ENCODE results near the gene ROBO1. TPM values are rescaled to one million over a fixed set of nuclear protein-coding genes. Genes with fewer than 3 reads are reported as not detected.

Gene ROBO1
- polyA plus RNA-seq, 1 donor (not counting 4 experiments of a cell fraction or from before 2014, with no cell fraction given): 27.1 TPM

DNA sequence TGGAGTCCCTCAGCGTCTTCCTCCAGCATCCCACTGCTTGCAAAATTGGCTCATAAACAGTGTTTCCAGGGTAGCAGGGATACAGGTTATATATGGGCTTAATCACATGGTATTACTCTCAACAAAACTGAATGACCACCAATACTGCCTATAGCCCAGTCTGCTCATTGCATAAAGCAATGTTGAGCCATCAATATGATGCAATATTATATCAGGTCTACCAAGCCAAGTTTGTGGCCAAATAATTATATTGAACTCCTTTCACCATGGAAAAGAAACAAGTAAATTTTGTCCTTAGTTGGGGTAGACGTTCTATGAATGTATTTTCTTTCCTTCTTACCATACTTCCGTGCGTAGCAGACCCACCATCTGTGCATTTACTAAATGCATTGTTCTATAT is 652.3 kb downstream of the ROBO1 start:
- DNase-seq (ENCODE audit: low read depth, low spot score) (no peak), FAIRE-seq (no peak)
- H3K79me2 ChIP-seq (ENCODE audit: control insufficient read depth, insufficient read depth, low read length): no peaks in the 10 kb centered on the region
- dilution Hi-C loops (cut with MboI; ENCODE audit: extremely low pct_ligation_motif_present, low sequenced_read_pairs): no loop called here
- no peaks in the 10 kb centered on the region for H3K9me1 ChIP-seq (ENCODE audit: control insufficient read depth, extremely low read depth, insufficient read depth, low read length)
- H3K27me3 ChIP-seq (ENCODE audit: control insufficient read depth, extremely low read depth, insufficient read depth, low read length): no peaks in the 10 kb centered on the region
- H3K36me3 ChIP-seq (ENCODE audit: control insufficient read depth in 2 of 2, extremely low read depth in 1 of 2, insufficient read depth in 2 of 2, low read length in 2 of 2): no peaks in the 10 kb centered on the region
- no peaks in the 10 kb centered on the region for H3K9me3 ChIP-seq (ENCODE audit: control insufficient read depth, low read depth, low read length)
- peaks cover 6% of the 10 kb centered on the region for H3K4me1 ChIP-seq (ENCODE audit: control insufficient read depth, extremely low read depth, insufficient read depth, low read length)
- H3K4me2 ChIP-seq (ENCODE audit: control insufficient read depth, extremely low read depth, insufficient read depth, low read depth, low read length): no peak overlapping the region
- no peak overlapping the region for H3K4me3 ChIP-seq (ENCODE audit: control insufficient read depth in 2 of 3, extremely low read depth in 1 of 3, insufficient read depth in 2 of 3, low read depth in 1 of 3, low read length in 3 of 3)
- H3K9ac ChIP-seq (ENCODE audit: control insufficient read depth, extremely low read depth, insufficient read depth, low read length): no peak overlapping the region
- no peaks in the 10 kb centered on the region for H4K20me1 ChIP-seq (ENCODE audit: control insufficient read depth, extremely low read depth, insufficient read depth, low read length)
- no peak overlapping the region for H2AFZ ChIP-seq (ENCODE audit: control insufficient read depth, low read length)
- H3K27ac ChIP-seq (ENCODE audit: control insufficient read depth, insufficient read depth, low read length): no peak overlapping the region
- TF ChIP-seq, protein P1, sequence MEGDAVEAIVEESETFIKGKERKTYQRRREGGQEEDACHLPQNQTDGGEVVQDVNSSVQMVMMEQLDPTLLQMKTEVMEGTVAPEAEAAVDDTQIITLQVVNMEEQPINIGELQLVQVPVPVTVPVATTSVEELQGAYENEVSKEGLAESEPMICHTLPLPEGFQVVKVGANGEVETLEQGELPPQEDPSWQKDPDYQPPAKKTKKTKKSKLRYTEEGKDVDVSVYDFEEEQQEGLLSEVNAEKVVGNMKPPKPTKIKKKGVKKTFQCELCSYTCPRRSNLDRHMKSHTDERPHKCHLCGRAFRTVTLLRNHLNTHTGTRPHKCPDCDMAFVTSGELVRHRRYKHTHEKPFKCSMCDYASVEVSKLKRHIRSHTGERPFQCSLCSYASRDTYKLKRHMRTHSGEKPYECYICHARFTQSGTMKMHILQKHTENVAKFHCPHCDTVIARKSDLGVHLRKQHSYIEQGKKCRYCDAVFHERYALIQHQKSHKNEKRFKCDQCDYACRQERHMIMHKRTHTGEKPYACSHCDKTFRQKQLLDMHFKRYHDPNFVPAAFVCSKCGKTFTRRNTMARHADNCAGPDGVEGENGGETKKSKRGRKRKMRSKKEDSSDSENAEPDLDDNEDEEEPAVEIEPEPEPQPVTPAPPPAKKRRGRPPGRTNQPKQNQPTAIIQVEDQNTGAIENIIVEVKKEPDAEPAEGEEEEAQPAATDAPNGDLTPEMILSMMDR (optimal IDR thresholded peaks at IDR 0.05 in 1 of 3, IDR thresholded peaks at IDR 0.05 in 1 of 3, conservative IDR thresholded peaks at IDR 0.05 in 1 of 3; ENCODE audit: extremely low read depth in 1 of 3, insufficient read depth in 2 of 3, low read length in 3 of 3): no peak

DNA sequence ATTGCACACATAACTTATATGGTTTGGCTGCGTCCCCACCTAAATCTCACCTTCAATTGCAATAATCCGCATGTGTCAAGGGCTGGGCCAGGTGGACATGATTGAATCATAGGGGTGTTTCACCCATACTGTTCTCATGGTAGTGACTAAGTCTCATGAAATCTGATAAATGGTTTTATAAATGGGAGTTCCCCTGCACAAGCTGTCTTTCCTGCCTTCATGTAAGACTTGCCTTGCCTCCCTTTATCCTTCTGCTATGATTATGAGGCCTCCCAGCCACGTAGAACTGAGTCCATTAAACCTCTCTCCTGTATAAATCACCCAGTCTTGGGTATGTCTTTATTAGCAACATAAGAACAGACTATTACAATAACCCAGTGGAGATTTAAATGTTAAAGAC is 653.9 kb downstream of the ROBO1 start:
- peak overlapping the region; percentile 39 for H3K4me2 ChIP-seq (ENCODE audit: control insufficient read depth, extremely low read depth, insufficient read depth, low read depth, low read length)
- dilution Hi-C loops (cut with MboI; ENCODE audit: extremely low pct_ligation_motif_present, low sequenced_read_pairs): no loop called here
- H3K27me3 ChIP-seq (ENCODE audit: control insufficient read depth, extremely low read depth, insufficient read depth, low read length): no peaks in the 10 kb centered on the region
- DNase-seq (ENCODE audit: low read depth, low spot score): peak; percentile 32
- TF ChIP-seq EZH2 (IDR thresholded peaks at IDR 0.05; ENCODE audit: low read length): no peak
- TF ChIP-seq, protein P1 (optimal IDR thresholded peaks at IDR 0.05 in 1 of 3, IDR thresholded peaks at IDR 0.05 in 1 of 3, conservative IDR thresholded peaks at IDR 0.05 in 1 of 3; ENCODE audit: extremely low read depth in 1 of 3, insufficient read depth in 2 of 3, low read length in 3 of 3): no peak
- H2AFZ ChIP-seq (ENCODE audit: control insufficient read depth, low read length): peak overlapping the region; percentile 74
- H3K36me3 ChIP-seq (ENCODE audit: control insufficient read depth in 2 of 2, extremely low read depth in 1 of 2, insufficient read depth in 2 of 2, low read length in 2 of 2): no peaks in the 10 kb centered on the region
- peaks cover 6% of the 10 kb centered on the region for H3K4me1 ChIP-seq (ENCODE audit: control insufficient read depth, extremely low read depth, insufficient read depth, low read length)
- no peaks in the 10 kb centered on the region for H3K79me2 ChIP-seq (ENCODE audit: control insufficient read depth, insufficient read depth, low read length)
- peak; percentile 83 for FAIRE-seq
- H3K4me3 ChIP-seq (ENCODE audit: control insufficient read depth in 2 of 3, extremely low read depth in 1 of 3, insufficient read depth in 2 of 3, low read depth in 1 of 3, low read length in 3 of 3): peak overlapping the region in 1 of 3 experiments; percentile 14
- no peaks in the 10 kb centered on the region for H3K9me1 ChIP-seq (ENCODE audit: control insufficient read depth, extremely low read depth, insufficient read depth, low read length)
- no peaks in the 10 kb centered on the region for H3K9me3 ChIP-seq (ENCODE audit: control insufficient read depth, low read depth, low read length)
- H4K20me1 ChIP-seq (ENCODE audit: control insufficient read depth, extremely low read depth, insufficient read depth, low read length): no peaks in the 10 kb centered on the region
- H3K9ac ChIP-seq (ENCODE audit: control insufficient read depth, extremely low read depth, insufficient read depth, low read length): no peak overlapping the region
- H3K27ac ChIP-seq (ENCODE audit: control insufficient read depth, insufficient read depth, low read length): peak overlapping the region; percentile 55
